Calu3 (cell line): ENCODE results near the gene NHP2. TPM values are rescaled to one million over a fixed set of nuclear protein-coding genes. Genes with fewer than 3 reads are reported as not detected.

Source experiments
- BruUV-seq: library from RNA; stranded (reverse); fragments of 400-500 nt; replicated peaks from 2 replicates; lab custom pipeline; 2021; lab: Mats Ljungman, UMichigan
- CTCF ChIA-PET: fragments of 300-600 bp; sonication (Branson Sonifier 250); formaldehyde crosslinking; loops from one replicate; lab custom pipeline; 2022; ENCODE audit warnings: antibody characterized with exemption; lab: Charles Lee
- DNase-seq: peaks from one replicate; pipeline ENCODE4 v3.0.0; 2022
- H3K27ac Mint-ChIP-seq: one replicate; pipeline ENCODE4 v1.8.0; 2022; ENCODE audit warnings: mixed read lengths; ENCODE audit not compliant: unreplicated experiment
- H3K27me3 Mint-ChIP-seq: one replicate; pipeline ENCODE4 v1.8.0; 2022; ENCODE audit warnings: mixed read lengths; ENCODE audit not compliant: unreplicated experiment
- H3K36me3 Mint-ChIP-seq: one replicate; pipeline ENCODE4 v1.8.0; 2022; ENCODE audit warnings: mild to moderate bottlenecking, moderate library complexity, mixed read lengths; ENCODE audit not compliant: insufficient read depth, unreplicated experiment
- H3K4me1 Mint-ChIP-seq: one replicate; pipeline ENCODE4 v1.8.0; 2022; ENCODE audit warnings: mild to moderate bottlenecking, low read depth, mixed read lengths; ENCODE audit not compliant: unreplicated experiment
- H3K4me3 Mint-ChIP-seq: one replicate; pipeline ENCODE4 v1.8.0; 2022; ENCODE audit warnings: mild to moderate bottlenecking, low read depth, moderate library complexity, mixed read lengths; ENCODE audit not compliant: unreplicated experiment
- H3K9me3 Mint-ChIP-seq: one replicate; pipeline ENCODE4 v1.8.0; 2022; ENCODE audit warnings: low read depth, mixed read lengths; ENCODE audit not compliant: unreplicated experiment
- CTCF ChIP-seq: fragments of 200-600 bp; IDR thresholded peaks from one replicate; pipeline ENCODE4 v1.8.0; 2022; ENCODE audit warnings: antibody characterized with exemption; ENCODE audit not compliant: unreplicated experiment
- intact Hi-C: fragments of 100-400 bp; cut with micrococcal nuclease; formaldehyde crosslinking; loops from one replicate; pipeline ENCODE4 v1.10.0; 2022; ENCODE audit not compliant: unreplicated experiment
- total RNA-seq: library from RNA; stranded (reverse); gene quantifications from 2 replicates; pipeline ENCODE4 v1.2.3, GENCODE V29; 2022

Gene NHP2
- total RNA-seq, 1 experiment from 2014 or later: 182 TPM

- peaks cover 24% of the 10 kb centered on the region for H3K36me3 Mint-ChIP-seq
- no peaks in the 10 kb centered on the region for H3K27me3 Mint-ChIP-seq
- TF ChIP-seq CTCF: no peak
- no peak overlapping the region for H3K27ac Mint-ChIP-seq
- H3K9me3 Mint-ChIP-seq: no peaks in the 10 kb centered on the region
- peak overlapping the region; percentile 31 for H3K4me3 Mint-ChIP-seq
- intact Hi-C loops: no loop called here
- peaks cover 22% of the 10 kb centered on the region for H3K4me1 Mint-ChIP-seq
- CTCF ChIA-PET: interaction anchor here (1.9 to 2.1 kb wide), 2 partner anchors 48 to 50 kb away, joined by 9 to 16 read pairs; no protein-coding TSS in a partner anchor
- no peak for DNase-seq
- BruUV-seq: no TSS peak
Observed at GRCh38 chr5:178125253-178125906, 28.3 kb downstream of the NHP2 start.

GRCh38 chr5:178123966-178124925, 29.4 kb downstream of the NHP2 start:
- intact Hi-C loops: no loop called here
- no peak for TF ChIP-seq CTCF
- peak overlapping the region; percentile 31 for H3K4me3 Mint-ChIP-seq
- H3K36me3 Mint-ChIP-seq: peaks cover 17% of the 10 kb centered on the region
- CTCF ChIA-PET: interaction anchor here (0.6 to 2.1 kb wide), 9 partner anchors 10 to 48 kb away, joined by 3 to 16 read pairs (median 3); no protein-coding TSS in a partner anchor
- peaks cover 22% of the 10 kb centered on the region for H3K4me1 Mint-ChIP-seq
- H3K27me3 Mint-ChIP-seq: no peaks in the 10 kb centered on the region
- no peaks in the 10 kb centered on the region for H3K9me3 Mint-ChIP-seq
- DNase-seq: peak; percentile 93
- peak overlapping the region; percentile 56 for H3K27ac Mint-ChIP-seq
- no TSS peak for BruUV-seq

GRCh38 chr5:178123094-178123965, 30.4 kb downstream of the NHP2 start:
- DNase-seq: peak; percentile 55

More at GRCh38 chr5:178123094-178123965, 30.4 kb downstream of the NHP2 start:
- Mint-ChIP-seq H3K4me3 (peak overlapping the region; percentile 31), H3K4me1 (peaks cover 22% of the 10 kb centered on the region), H3K9me3 (no peaks in the 10 kb centered on the region), H3K27me3 (no peaks in the 10 kb centered on the region), H3K36me3 (peaks cover 14% of the 10 kb centered on the region), H3K27ac (peak overlapping the region; percentile 56)
- no peak for TF ChIP-seq CTCF
- CTCF ChIA-PET: interaction anchor here (0.6 to 2.1 kb wide), 9 partner anchors 9 to 48 kb away, joined by 3 to 16 read pairs (median 3); no protein-coding TSS in a partner anchor
- intact Hi-C loops: no loop called here
- no TSS peak for BruUV-seq
